GM21515 (cell line): ENCODE results near the gene LMOD2.

Experiments used
- ATAC-seq: cut with Tn5 transposase; IDR thresholded peaks from one replicate; pipeline ENCODE4 v1.9.1; 2021; ENCODE audit not compliant: unreplicated experiment

LMOD2 gene

DNA sequence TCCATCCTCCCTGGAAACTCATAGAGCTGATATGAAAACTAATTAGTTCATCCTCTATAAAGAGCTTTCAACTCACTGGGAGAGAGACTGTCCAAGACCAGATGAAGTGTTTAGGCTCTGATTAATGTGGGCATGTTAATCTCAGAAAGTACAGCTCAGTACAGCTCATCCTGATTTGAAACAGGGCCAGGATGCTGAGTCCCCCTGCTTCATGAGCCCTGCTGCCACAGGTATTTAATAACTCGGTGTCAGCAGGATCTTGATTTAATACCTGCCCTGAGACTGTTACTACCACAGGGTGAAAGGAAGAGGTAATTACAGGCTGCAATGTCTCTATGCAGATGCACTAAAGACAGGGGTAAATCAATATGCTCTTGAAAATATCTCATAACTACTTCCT is 10.8 kb downstream of the LMOD2 start:
- ATAC-seq, result no peak

GRCh38 chr7:123669485-123669884 is 13.8 kb downstream of the LMOD2 start:
- no peak for ATAC-seq

GRCh38 chr7:123673137-123673732 is 17.6 kb downstream of the LMOD2 start:
- no peak for ATAC-seq

GRCh38 chr7:123673752-123674398 is 18.2 kb downstream of the LMOD2 start:
- ATAC-seq, result no peak

DNA sequence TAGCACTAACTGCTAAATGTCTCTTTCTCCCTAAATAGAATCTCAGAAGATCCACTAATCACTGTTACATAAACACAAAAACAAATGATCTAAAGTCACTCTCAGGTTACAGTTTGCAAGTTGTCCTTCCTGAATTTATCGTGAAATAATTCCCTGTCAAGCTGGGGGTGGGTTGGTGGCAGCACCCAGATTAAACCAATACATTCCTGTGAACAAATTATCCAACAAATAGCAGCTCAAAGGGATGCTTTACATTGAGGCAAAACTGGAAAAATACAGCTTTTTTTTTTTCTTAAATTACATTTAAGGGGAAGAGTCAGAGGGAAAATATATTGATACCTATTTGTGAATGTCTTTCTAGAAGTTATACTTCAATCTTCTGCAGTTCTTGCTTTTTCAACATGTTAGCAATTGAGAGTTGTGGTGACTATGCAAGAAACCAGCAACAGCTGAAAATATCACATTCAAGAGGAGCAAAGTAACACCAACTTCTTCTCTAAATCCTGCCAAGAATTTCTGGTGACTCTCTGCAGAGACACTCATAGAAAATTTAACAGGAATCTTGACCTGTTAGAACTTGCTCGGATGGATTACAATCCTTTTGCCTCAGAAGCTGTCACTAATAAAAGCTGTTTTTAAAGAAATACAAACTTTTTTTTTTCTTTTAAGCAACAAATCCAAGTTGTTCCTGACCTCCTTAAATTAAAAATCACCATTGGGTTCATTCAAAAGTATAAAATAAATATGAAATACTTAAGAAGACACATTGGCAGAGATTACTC is 18.9 kb downstream of the LMOD2 start:
- no peak for ATAC-seq

- no peak for ATAC-seq
These were observed 19.5 kb downstream of the LMOD2 start for GRCh38 chr7:123675181-123675473.

DNA sequence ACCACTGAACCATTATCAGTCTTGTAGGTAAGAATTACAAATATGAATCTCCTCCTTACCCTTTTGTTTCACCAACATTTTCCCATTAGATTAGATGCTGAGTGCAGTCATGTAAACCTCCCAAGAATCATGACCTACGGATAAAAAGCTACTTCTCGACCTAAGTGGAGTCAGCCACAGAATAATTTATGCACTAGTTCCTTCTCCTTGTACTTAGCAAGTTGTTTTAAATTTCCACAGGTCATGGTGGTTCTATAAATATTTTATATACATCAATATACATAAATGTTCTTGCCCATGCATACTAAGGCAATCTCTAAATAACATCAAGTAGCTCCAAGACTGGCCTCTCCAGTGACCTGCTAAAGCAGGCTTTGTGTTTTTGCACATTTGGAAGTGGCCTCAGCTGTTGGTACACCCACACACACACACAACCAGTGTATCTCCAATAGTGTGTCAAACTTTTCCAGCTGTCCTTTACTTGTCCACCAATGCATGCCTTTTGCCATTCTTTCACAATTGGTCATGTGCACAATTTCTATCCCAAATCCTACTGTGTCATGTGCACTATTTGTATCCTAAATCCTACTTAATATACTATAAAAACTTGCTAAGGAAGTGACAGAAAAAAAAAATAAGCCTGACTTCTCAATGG is 21.5 kb downstream of the LMOD2 start:
- ATAC-seq, result no peak

- no peak for ATAC-seq
These were observed 23.9 kb downstream of the LMOD2 start for GRCh38 chr7:123679614-123680013.

GRCh38 chr7:123680580-123680979 is 24.9 kb downstream of the LMOD2 start:
- no peak for ATAC-seq

- ATAC-seq, result no peak
These were observed 25.9 kb downstream of the LMOD2 start for GRCh38 chr7:123681561-123681960.

- ATAC-seq, result peak; percentile 65
These were observed 27.0 kb downstream of the LMOD2 start for GRCh38 chr7:123682690-123683089.

- no peak for ATAC-seq
These were observed 31.5 kb downstream of the LMOD2 start for GRCh38 chr7:123687161-123687560.

DNA sequence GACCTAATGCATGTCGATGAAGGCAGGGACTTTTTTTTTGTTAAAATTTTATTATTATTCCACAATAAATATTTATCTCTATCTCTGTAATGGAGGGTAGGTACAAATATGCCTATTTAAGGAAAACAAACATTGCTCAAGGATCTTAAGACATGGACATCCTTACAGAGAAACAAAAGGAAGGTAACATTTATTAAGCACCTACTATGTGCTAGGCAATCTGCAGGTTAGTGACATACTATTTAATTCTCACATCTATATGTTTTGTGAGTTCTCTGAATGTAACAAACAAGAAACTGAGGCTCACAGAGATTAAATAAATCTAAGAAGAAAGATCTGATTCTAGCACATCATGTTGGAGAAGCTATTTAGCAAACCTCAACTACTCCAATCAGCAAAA is 32.1 kb downstream of the LMOD2 start:
- no peak for ATAC-seq

- ATAC-seq, result no peak
These were observed 33.6 kb downstream of the LMOD2 start for GRCh38 chr7:123689250-123689649.

DNA sequence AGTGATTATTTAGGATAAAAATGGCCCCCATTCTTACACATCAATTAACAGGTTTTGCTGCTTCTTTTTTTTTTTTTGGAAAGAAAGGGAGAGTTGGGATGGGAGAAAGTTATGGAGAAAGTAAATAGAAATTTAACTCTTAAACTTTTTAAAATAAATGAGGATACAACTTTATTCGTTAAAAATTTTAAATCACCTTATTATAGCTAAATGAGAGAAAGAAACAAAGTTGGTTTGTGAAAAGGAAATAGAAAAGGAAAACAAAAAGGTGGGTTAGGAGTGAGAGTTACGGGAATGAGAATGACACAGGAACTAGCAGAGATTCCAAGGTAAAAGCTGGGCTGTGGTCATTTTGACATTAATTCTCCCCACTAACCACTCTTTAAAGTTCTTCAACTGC is 34.9 kb downstream of the LMOD2 start:
- ATAC-seq, result no peak

GRCh38 chr7:123692471-123692877 is 36.8 kb downstream of the LMOD2 start:
- ATAC-seq, result no peak

DNA sequence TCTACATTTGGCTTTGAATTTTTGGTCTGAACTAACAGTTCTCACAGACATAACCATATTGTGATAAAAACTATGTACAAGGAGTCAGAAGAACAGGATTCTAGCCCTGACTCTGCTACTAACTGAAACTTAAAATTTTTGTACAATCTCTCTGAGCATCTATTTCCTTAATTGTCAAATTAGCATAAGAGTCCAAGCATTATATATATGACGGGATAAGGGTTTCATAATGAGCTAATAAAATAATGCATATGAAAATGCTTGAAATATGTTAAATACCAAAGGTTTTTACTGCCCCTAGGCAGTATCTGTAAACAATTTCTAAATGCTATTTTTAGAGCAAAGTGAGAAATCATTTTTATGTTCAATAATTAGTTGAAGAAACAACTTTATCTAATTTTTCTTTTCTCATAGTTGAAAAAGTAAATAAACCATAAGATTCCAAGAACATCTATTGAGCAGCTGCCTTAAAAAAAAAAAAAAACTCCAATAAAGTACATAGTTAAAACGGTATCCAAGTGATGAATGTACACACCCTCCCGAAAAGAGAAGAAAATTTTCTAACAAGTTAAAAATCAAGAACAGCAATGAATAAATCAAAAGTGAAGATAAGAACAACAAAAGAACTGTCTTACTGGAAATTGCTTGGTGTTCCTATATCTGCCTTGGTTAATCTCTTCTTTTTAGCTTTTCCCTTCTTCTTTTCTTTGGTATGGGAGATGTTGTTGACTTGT is 40.4 kb downstream of the LMOD2 start:
- no peak for ATAC-seq

- no peak for ATAC-seq
These were observed 49.7 kb downstream of the LMOD2 start for GRCh38 chr7:123705211-123705901.

GRCh38 chr7:123709525-123709924 is 53.9 kb downstream of the LMOD2 start:
- no peak for ATAC-seq

DNA sequence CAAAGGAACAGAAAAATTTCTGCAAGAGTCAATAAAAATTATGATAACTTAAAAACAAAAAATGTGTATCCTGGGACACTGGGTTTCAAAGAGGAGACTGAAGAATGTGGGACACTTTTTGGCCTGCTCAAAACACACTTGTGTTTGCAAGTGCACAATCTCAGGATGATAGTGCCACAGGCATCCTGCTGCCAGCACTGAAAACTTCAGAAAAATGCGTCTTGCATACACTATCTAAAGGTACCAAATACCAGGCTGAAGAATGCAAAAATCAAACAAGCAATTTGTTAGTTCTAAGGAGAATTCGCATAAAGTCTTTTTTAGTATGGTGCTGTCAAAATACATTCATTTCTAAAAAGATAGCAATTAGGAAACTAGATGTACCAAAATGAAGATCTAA is 55.0 kb downstream of the LMOD2 start:
- no peak for ATAC-seq

- ATAC-seq, result no peak
These were observed 56.2 kb downstream of the LMOD2 start for GRCh38 chr7:123711832-123712293.
